GM19372 (cell line): ENCODE data around the gene LSM14B.

Experiments
- ATAC-seq: cut with Tn5 transposase; IDR thresholded peaks from one replicate; pipeline ENCODE4 v1.9.1; 2021; ENCODE audit warnings: mild to moderate bottlenecking, low read depth, moderate library complexity; ENCODE audit not compliant: unreplicated experiment

The LSM14B gene

GRCh38 chr20:62178316-62179161 lies 56.3 kb downstream of the LSM14B start:
- no peak for ATAC-seq

- ATAC-seq: no peak
Observed at GRCh38 chr20:62179162-62179504, 56.9 kb downstream of the LSM14B start.

- ATAC-seq: no peak
Observed at GRCh38 chr20:62181808-62182207, 59.5 kb downstream of the LSM14B start.

- peak; percentile 95 for ATAC-seq
Observed at GRCh38 chr20:62182469-62183425, 60.5 kb downstream of the LSM14B start, which contains the start of gene MTG2. MTG2 (plus strand) TSS chr20:62183028; CDS start chr20:62193421, 10,393 bp downstream.

- no peak for ATAC-seq
Observed at GRCh38 chr20:62183426-62184142, 61.3 kb downstream of the LSM14B start.
